Karpas-422 (cell line): ENCODE results near the gene ZNF544. TPM values are rescaled to one million over a fixed set of nuclear protein-coding genes. Genes with fewer than 3 reads are reported as not detected.

Experiments used
- DNase-seq: peaks from one replicate; pipeline ENCODE4 v3.0.0-alpha.2; 2015
- H2AFZ ChIP-seq: fragments of 200-600 bp; sonication (generic); 2 replicates; pipeline ENCODE4 v1.6.1; 2014; ENCODE audit warnings: antibody characterized with exemption, low read length, mixed read lengths
- H3K27ac ChIP-seq: fragments of 200-600 bp; sonication (generic); 2 replicates; pipeline ENCODE4 v1.5.1; 2014; ENCODE audit warnings: mild to moderate bottlenecking, low read length, moderate library complexity
- H3K27me3 ChIP-seq: fragments of 200-600 bp; sonication (generic); 2 replicates; pipeline ENCODE4 v1.6.1; 2014; ENCODE audit warnings: low read length, mixed read lengths
- H3K36me3 ChIP-seq: fragments of 200-600 bp; sonication (generic); 2 replicates; pipeline ENCODE4 v1.6.1; 2014; ENCODE audit warnings: low read length, mixed read lengths; ENCODE audit not compliant: insufficient read depth
- H3K4me1 ChIP-seq: fragments of 200-600 bp; sonication (generic); 2 replicates; pipeline ENCODE4 v1.6.1; 2014; ENCODE audit warnings: mild to moderate bottlenecking, low read length, mixed read lengths
- H3K4me2 ChIP-seq: fragments of 200-600 bp; sonication (generic); 2 replicates; pipeline ENCODE4 v1.6.1; 2014; ENCODE audit warnings: low read length, low read depth, mild to moderate bottlenecking; ENCODE audit not compliant: poor library complexity, severe bottlenecking
- H3K4me3 ChIP-seq: fragments of 200-600 bp; sonication (generic); 2 replicates; pipeline ENCODE4 v1.5.1; 2014; ENCODE audit warnings: mild to moderate bottlenecking, antibody characterized with exemption, low read length, mixed read lengths
- H3K79me2 ChIP-seq: fragments of 200-600 bp; sonication (generic); 2 replicates; pipeline ENCODE4 v1.6.1; 2014; ENCODE audit warnings: mild to moderate bottlenecking, low read length, mixed read lengths
- H3K9ac ChIP-seq: fragments of 200-600 bp; sonication (generic); 2 replicates; pipeline ENCODE4 v1.6.0; 2014; ENCODE audit warnings: low read length
- H3K9me2 ChIP-seq: fragments of 200-600 bp; sonication (generic), shearing (Covaris generic); replicated peaks from 2 replicates; pipeline ENCODE4 v1.6.0; 2014; ENCODE audit warnings: mild to moderate bottlenecking, low read length, moderate library complexity; ENCODE audit not compliant: insufficient read depth
- H3K9me3 ChIP-seq: fragments of 300-700, 200-600 bp; sonication (generic); 2 replicates; pipeline ENCODE4 v1.6.1; 2014; ENCODE audit warnings: low read length, mixed read lengths
- H4K20me1 ChIP-seq: fragments of 200-600 bp; sonication (generic); 2 replicates; pipeline ENCODE4 v1.6.1; 2014; ENCODE audit warnings: mild to moderate bottlenecking, antibody characterized with exemption, low read length, low read depth; ENCODE audit not compliant: insufficient read depth
- total RNA-seq: library from RNA; depleted of rRNA; stranded (reverse); fragments of >200 nt; shearing (Covaris generic); gene quantifications from 2 replicates; pipeline ENCODE4 v1.2.3, GENCODE V29; 2014; ENCODE audit warnings: low replicate concordance

The ZNF544 gene
- total RNA-seq, 1 experiment from 2014 or later, result 111 TPM

GRCh38 chr19:58279042-58279924 lies 50.6 kb downstream of the ZNF544 start:
- Histone ChIP-seq H3K79me2 (peaks cover 85% of the 10 kb centered on the region), H4K20me1 (no peaks in the 10 kb centered on the region), H3K9me3 (peaks cover 16% of the 10 kb centered on the region), H3K27me3 (no peaks in the 10 kb centered on the region), H3K9ac (peak overlapping the region; percentile 79), H3K4me3 (peak overlapping the region; percentile 71), H2AFZ (no peak overlapping the region; the same call in 1 of the 2 replicates), H3K27ac (peak overlapping the region; percentile 9; the same call in 1 of the 2 replicates), H3K36me3 (peaks cover 57% of the 10 kb centered on the region), H3K4me1 (peaks cover 20% of the 10 kb centered on the region), H3K4me2 (peak overlapping the region; percentile 70), H3K9me2 (no peaks in the 10 kb centered on the region)
- DNase-seq, result peak; percentile 82

GRCh38 chr19:58279925-58280316 lies 51.2 kb downstream of the ZNF544 start:
- H3K9me2 ChIP-seq, result no peaks in the 10 kb centered on the region
- peaks cover 85% of the 10 kb centered on the region for H3K79me2 ChIP-seq
- H3K4me1 ChIP-seq, result peaks cover 20% of the 10 kb centered on the region
- H3K4me3 ChIP-seq, result peak overlapping the region; percentile 71
- H4K20me1 ChIP-seq, result no peaks in the 10 kb centered on the region
- peaks cover 16% of the 10 kb centered on the region for H3K9me3 ChIP-seq
- DNase-seq, result no peak
- H3K27ac ChIP-seq, result no peak overlapping the region
- no peaks in the 10 kb centered on the region for H3K27me3 ChIP-seq
- H3K9ac ChIP-seq, result peak overlapping the region; percentile 79
- H2AFZ ChIP-seq, result no peak overlapping the region
- H3K36me3 ChIP-seq, result peaks cover 57% of the 10 kb centered on the region
- H3K4me2 ChIP-seq, result peak overlapping the region; percentile 70

GRCh38 chr19:58284199-58284598 lies 55.5 kb downstream of the ZNF544 start:
- peaks cover 90% of the 10 kb centered on the region for H3K36me3 ChIP-seq
- peaks cover 22% of the 10 kb centered on the region for H3K9me3 ChIP-seq
- no peak overlapping the region for H3K4me3 ChIP-seq
- H3K79me2 ChIP-seq, result peaks cover 85% of the 10 kb centered on the region
- H2AFZ ChIP-seq, result no peak overlapping the region
- no peaks in the 10 kb centered on the region for H3K9me2 ChIP-seq
- H3K27me3 ChIP-seq, result no peaks in the 10 kb centered on the region
- H3K27ac ChIP-seq, result no peak overlapping the region
- no peak overlapping the region for H3K9ac ChIP-seq
- no peaks in the 10 kb centered on the region for H4K20me1 ChIP-seq
- peaks cover 11% of the 10 kb centered on the region for H3K4me1 ChIP-seq
- no peak for DNase-seq
- no peak overlapping the region for H3K4me2 ChIP-seq

GRCh38 chr19:58291943-58292342 lies 63.2 kb downstream of the ZNF544 start:
- Histone ChIP-seq H3K9me2 (no peaks in the 10 kb centered on the region), H3K9ac (no peak overlapping the region), H3K4me2 (no peak overlapping the region), H3K4me1 (no peaks in the 10 kb centered on the region), H3K27me3 (no peaks in the 10 kb centered on the region), H3K36me3 (peaks cover 94% of the 10 kb centered on the region), H3K79me2 (peaks cover 68% of the 10 kb centered on the region), H3K27ac (no peak overlapping the region), H3K9me3 (peaks cover 51% of the 10 kb centered on the region), H3K4me3 (no peak overlapping the region), H2AFZ (no peak overlapping the region), H4K20me1 (no peaks in the 10 kb centered on the region)
- no peak for DNase-seq

GRCh38 chr19:58294743-58295374 lies 66.1 kb downstream of the ZNF544 start:
- no peak overlapping the region for H3K9ac ChIP-seq
- H3K9me3 ChIP-seq, result peaks cover 49% of the 10 kb centered on the region
- H3K4me1 ChIP-seq, result no peaks in the 10 kb centered on the region
- H2AFZ ChIP-seq, result no peak overlapping the region
- no peak overlapping the region for H3K27ac ChIP-seq
- no peaks in the 10 kb centered on the region for H3K9me2 ChIP-seq
- H3K36me3 ChIP-seq, result peaks cover 90% of the 10 kb centered on the region
- H3K4me3 ChIP-seq, result no peak overlapping the region
- H3K4me2 ChIP-seq, result no peak overlapping the region
- H3K27me3 ChIP-seq, result no peaks in the 10 kb centered on the region
- H3K79me2 ChIP-seq, result peaks cover 77% of the 10 kb centered on the region
- DNase-seq, result no peak
- H4K20me1 ChIP-seq, result no peaks in the 10 kb centered on the region

- peaks cover 93% of the 10 kb centered on the region for H3K36me3 ChIP-seq
- H2AFZ ChIP-seq, result no peak overlapping the region
- peaks cover 49% of the 10 kb centered on the region for H3K9me3 ChIP-seq
Measured at GRCh38 chr19:58296104-58296503, 67.4 kb downstream of the ZNF544 start.

GRCh38 chr19:58300620-58301019 lies 71.9 kb downstream of the ZNF544 start:
- H3K4me3 ChIP-seq, result no peak overlapping the region
- H3K27me3 ChIP-seq, result no peaks in the 10 kb centered on the region
- H3K9ac ChIP-seq, result no peak overlapping the region
- no peak for DNase-seq
- H4K20me1 ChIP-seq, result no peaks in the 10 kb centered on the region
- H3K27ac ChIP-seq, result no peak overlapping the region
- no peak overlapping the region for H2AFZ ChIP-seq
- peaks cover 9% of the 10 kb centered on the region for H3K4me1 ChIP-seq
- peaks cover 72% of the 10 kb centered on the region for H3K36me3 ChIP-seq
- H3K79me2 ChIP-seq, result peaks cover 71% of the 10 kb centered on the region
- H3K9me3 ChIP-seq, result peaks cover 12% of the 10 kb centered on the region; the same call in 1 of the 2 replicates
- no peak overlapping the region for H3K4me2 ChIP-seq
- H3K9me2 ChIP-seq, result no peaks in the 10 kb centered on the region

More at GRCh38 chr19:58296104-58296503, 67.4 kb downstream of the ZNF544 start:
- H3K79me2 ChIP-seq, result peaks cover 87% of the 10 kb centered on the region
- no peak overlapping the region for H3K9ac ChIP-seq
- H4K20me1 ChIP-seq, result no peaks in the 10 kb centered on the region
- H3K4me3 ChIP-seq, result no peak overlapping the region
- no peak overlapping the region for H3K4me2 ChIP-seq
- DNase-seq, result no peak
- H3K27me3 ChIP-seq, result no peaks in the 10 kb centered on the region
- no peak overlapping the region for H3K27ac ChIP-seq
- H3K9me2 ChIP-seq, result no peaks in the 10 kb centered on the region
- H3K4me1 ChIP-seq, result no peaks in the 10 kb centered on the region

- no peak for DNase-seq
- H3K4me2 ChIP-seq, result peak overlapping the region; percentile 67
- H3K36me3 ChIP-seq, result peaks cover 74% of the 10 kb centered on the region
- H3K4me1 ChIP-seq, result peaks cover 19% of the 10 kb centered on the region
- H3K27ac ChIP-seq, result peak overlapping the region; percentile 15
- H3K9me3 ChIP-seq, result peaks cover 20% of the 10 kb centered on the region
- H4K20me1 ChIP-seq, result no peaks in the 10 kb centered on the region
- no peak overlapping the region for H2AFZ ChIP-seq
- peak overlapping the region; percentile 92 for H3K4me3 ChIP-seq
- no peaks in the 10 kb centered on the region for H3K9me2 ChIP-seq
- peaks cover 77% of the 10 kb centered on the region for H3K79me2 ChIP-seq
- H3K9ac ChIP-seq, result peak overlapping the region; percentile 58; the same call in 1 of the 2 replicates
- H3K27me3 ChIP-seq, result no peaks in the 10 kb centered on the region
Measured at GRCh38 chr19:58304255-58304654, 75.5 kb downstream of the ZNF544 start.
